B cell (primary cell): Measurements from ENCODE around the gene VWA1. TPM values are rescaled to one million over a fixed set of nuclear protein-coding genes. Genes with fewer than 3 reads are reported as not detected.

Source experiments
- ATAC-seq: fragments of 200-7000 bp; cut with Tn5 transposase; one replicate; pipeline ENCODE4 v1.10.0; 2021; ENCODE audit warnings: low read depth, mild to moderate bottlenecking, moderate number of reproducible peaks, moderate library complexity
- CTCF ChIA-PET: fragments of 350-600 bp; sonication (Branson Sonifier 250); formaldehyde crosslinking; loops from one replicate; lab custom pipeline; 2021; ENCODE audit warnings: antibody characterized with exemption, inconsistent platforms; lab: Charles Lee
- POLR2A ChIA-PET: fragments of 350-600 bp; sonication (Branson Sonifier 250); formaldehyde crosslinking; loops from one replicate; lab custom pipeline; 2021; ENCODE audit warnings: antibody characterized with exemption; lab: Charles Lee
- DNase-seq: peaks from one replicate; pipeline ENCODE4 v3.0.0; 2013
- H2AFZ ChIP-seq: 2 replicates; pipeline ENCODE4 v1.6.1; 2012; ENCODE audit warnings: mild to moderate bottlenecking, low read depth, low read length; ENCODE audit not compliant: insufficient read depth, poor library complexity, severe bottlenecking
- H3K27ac ChIP-seq, 2 donors: 1 replicate in 1 of 2; 2 replicates in 1 of 2; pipeline ENCODE4 v1.5.1; 2012 to 2013; ENCODE audit warnings: low read length in 2 of 2, mild to moderate bottlenecking in 2 of 2, moderate library complexity in 1 of 2
- H3K27me3 ChIP-seq, 4 experiments: fragments of 200-600 bp in 1 of 4; sonication (generic) in 1 of 4; replicated peaks in 1 of 4; 1 replicate in 2 of 4; 2 replicates in 2 of 4; pipeline versions ENCODE4 v1.6.1 to v1.7.0; 2013 to 2016; ENCODE audit warnings: low read length in 3 of 4, mild to moderate bottlenecking in 2 of 4, mixed read lengths in 1 of 4, moderate library complexity in 1 of 4; ENCODE audit not compliant: insufficient read depth in 4 of 4, control insufficient read depth in 3 of 4; ENCODE audit errors: control extremely low read depth in 1 of 4
- H3K36me3 ChIP-seq, 2 experiments: replicated peaks in 1 of 2; 1 replicate in 1 of 2; 2 replicates in 1 of 2; pipeline versions ENCODE4 v1.6.1 to v1.7.1; 2013; ENCODE audit warnings: low read length in 1 of 2; ENCODE audit not compliant: insufficient read depth in 2 of 2, control insufficient read depth in 1 of 2; ENCODE audit errors: control extremely low read depth in 1 of 2, extremely low read depth in 1 of 2
- H3K4me1 ChIP-seq, 2 donors: fragments of 200-600 bp in 1 of 2; sonication (generic) in 1 of 2; 1 replicate in 1 of 2; 2 replicates in 1 of 2; pipeline versions ENCODE4 v1.5.1 to v1.6.1; 2013 to 2017; ENCODE audit warnings: low read length in 2 of 2; ENCODE audit not compliant: control insufficient read depth in 2 of 2, insufficient read depth in 2 of 2
- H3K4me2 ChIP-seq: replicated peaks from 2 replicates; pipeline ENCODE3; 2012; ENCODE audit warnings: mild to moderate bottlenecking, low read depth, low read length; ENCODE audit not compliant: poor library complexity, severe bottlenecking
- H3K4me3 ChIP-seq, 5 experiments: fragments of 200-600 bp in 1 of 5; sonication (generic) in 1 of 5; 1 replicate in 3 of 5; 2 replicates in 2 of 5; pipeline versions ENCODE4 v1.5.1 to v1.7.0; 2011 to 2016; ENCODE audit warnings: low read length in 4 of 5, mild to moderate bottlenecking in 4 of 5, low read depth in 2 of 5, control low read depth in 1 of 5, moderate library complexity in 1 of 5; ENCODE audit not compliant: insufficient read depth in 1 of 5; ENCODE audit errors: control extremely low read depth in 1 of 5, extremely low read depth in 1 of 5
- H3K79me2 ChIP-seq: fragments of 200-600 bp; sonication (generic); one replicate; pipeline ENCODE4 v1.6.0; 2016; ENCODE audit warnings: low read length; ENCODE audit not compliant: control insufficient read depth, insufficient read depth
- H3K9ac ChIP-seq: fragments of 200-600 bp; sonication (generic); 2 replicates; pipeline ENCODE4 v1.6.1; 2017; ENCODE audit warnings: mild to moderate bottlenecking, low read length, moderate library complexity
- H3K9me3 ChIP-seq, 3 donors: one replicate each; pipeline versions ENCODE4 v1.6.1 to v1.7.1; 2013; ENCODE audit warnings: low read length in 2 of 3; ENCODE audit not compliant: control insufficient read depth in 2 of 3, insufficient read depth in 1 of 3; ENCODE audit errors: control extremely low read depth in 1 of 3
- H4K20me1 ChIP-seq: 2 replicates; pipeline ENCODE4 v1.6.0; 2012; ENCODE audit warnings: mild to moderate bottlenecking, low read length; ENCODE audit not compliant: insufficient read depth, control insufficient read depth, poor library complexity, severe bottlenecking
- H3K27ac Mint-ChIP-seq: one replicate; pipeline ENCODE4 v1.8.0; 2021; ENCODE audit warnings: mixed read lengths
- H3K27me3 Mint-ChIP-seq: one replicate; pipeline ENCODE4 v1.8.0; 2021; ENCODE audit warnings: mixed read lengths
- H3K4me1 Mint-ChIP-seq: one replicate; pipeline ENCODE4 v1.8.0; 2021; ENCODE audit warnings: mixed read lengths
- H3K4me3 Mint-ChIP-seq: one replicate; pipeline ENCODE4 v1.8.0; 2021; ENCODE audit warnings: mixed read lengths
- H3K9me3 Mint-ChIP-seq: one replicate; pipeline ENCODE4 v1.8.0; 2022; ENCODE audit warnings: mixed read lengths; ENCODE audit not compliant: insufficient read depth
- CTCF ChIP-seq: fragments of 200-600 bp; IDR thresholded peaks from one replicate; pipeline ENCODE4 v1.8.0; 2022; ENCODE audit warnings: antibody characterized with exemption, mild to moderate bottlenecking
- EZH2 ChIP-seq: IDR thresholded peaks from 2 replicates; pipeline ENCODE4 v1.6.1; 2012; ENCODE audit warnings: borderline replicate concordance, low read depth, mild to moderate bottlenecking, moderate library complexity, low read length; ENCODE audit not compliant: insufficient read depth, poor library complexity, severe bottlenecking
- WGBS: methylation state at CpG from one replicate; pipeline ENCODE4 v1.1.5; 2013; ENCODE audit warnings: missing lambda C conversion rate; ENCODE audit not compliant: insufficient coverage; 5-methylcytosine and 5-hydroxymethylcytosine counted together
- intact Hi-C: fragments of 100-400 bp; cut with micrococcal nuclease; formaldehyde crosslinking; loops from one replicate; pipeline ENCODE4 v1.10.0; 2022
- polyA plus RNA-seq: library from polyadenylated mRNA; depleted of rRNA; stranded (reverse); fragments of >200 nt; gene quantifications from 2 replicates; pipeline ENCODE4 v1.2.3, GENCODE V29; 2012
- total RNA-seq, 2 donors: library from RNA; stranded (reverse); fragments of 120-200 nt in 1 of 2; gene quantifications; 1 replicate in 1 of 2; 2 replicates in 1 of 2; pipeline versions ENCODE4 v1.2.3 to v1.2.4, GENCODE V29; 2013 to 2022

Gene VWA1
- total and polyA plus RNA-seq, 2 donors (not counting 1 experiment from before 2014, with no cell fraction given) = 0.09 TPM; not detected in 1

- Histone ChIP-seq H3K36me3 (no peaks in the 10 kb centered on the region), H4K20me1 (no peaks in the 10 kb centered on the region), H3K9ac (no peak overlapping the region), H3K27ac (no peak overlapping the region), H3K4me1 (peaks cover 15 to 20% of the 10 kb centered on the region in 2 donors), H3K27me3 (peaks cover 0 to 49% (median 13%) of the 10 kb centered on the region in 4 experiments), H3K9me3 (peaks cover 0 to 19% (median 0%) of the 10 kb centered on the region in 3 donors), H2AFZ (no peak overlapping the region), H3K4me3 (no peak overlapping the region), H3K79me2 (no peaks in the 10 kb centered on the region), H3K4me2 (no peak overlapping the region)
- no peak for TF ChIP-seq EZH2
- no peak for TF ChIP-seq CTCF
- ChIA-PET CTCF (interaction anchor here (2.3 kb wide), 1 partner anchor 11 kb away, joined by 9 read pairs; no protein-coding TSS in a partner anchor), POLR2A (no interaction called here)
- Mint-ChIP-seq H3K4me1 (peaks cover 3% of the 10 kb centered on the region), H3K9me3 (no peaks in the 10 kb centered on the region), H3K27ac (no peak overlapping the region), H3K27me3 (peaks cover 29% of the 10 kb centered on the region), H3K4me3 (no peak overlapping the region)
- ATAC-seq = no peak
- intact Hi-C loops = no loop called here
- peak; percentile 16 for DNase-seq
- 95% methylated on average over 6 of the region's 6 CpGs for WGBS
Measured at GRCh38 chr1:1429671-1430073, 5.8 kb upstream of the VWA1 start.

GRCh38 chr1:1430114-1430982 is 5.1 kb upstream of the VWA1 start:
- Histone ChIP-seq H3K27ac (no peak overlapping the region), H3K27me3 (peaks cover 0 to 56% (median 18%) of the 10 kb centered on the region in 4 experiments), H4K20me1 (no peaks in the 10 kb centered on the region), H3K79me2 (no peaks in the 10 kb centered on the region), H3K9me3 (peaks cover 0 to 26% (median 0%) of the 10 kb centered on the region in 3 donors), H3K36me3 (no peaks in the 10 kb centered on the region), H3K4me2 (no peak overlapping the region), H3K4me1 (peaks cover 22 to 27% of the 10 kb centered on the region in 2 donors), H3K9ac (no peak overlapping the region), H2AFZ (no peak overlapping the region), H3K4me3 (no peak overlapping the region)
- Mint-ChIP-seq H3K4me3 (no peak overlapping the region), H3K9me3 (no peaks in the 10 kb centered on the region), H3K4me1 (peaks cover 9% of the 10 kb centered on the region), H3K27me3 (peaks cover 29% of the 10 kb centered on the region), H3K27ac (no peak overlapping the region)
- no peak for TF ChIP-seq EZH2
- no peak for TF ChIP-seq CTCF
- ChIA-PET CTCF (interaction anchor here (1.3 to 2.3 kb wide), 2 partner anchors 10 to 11 kb away, joined by 3 to 9 read pairs; no protein-coding TSS in a partner anchor), POLR2A (no interaction called here)
- DNase-seq (peak; percentile 16), ATAC-seq (no peak)
- 74% methylated on average over 20 of the region's 35 CpGs for WGBS
- intact Hi-C loops = no loop called here
